HepG2 (cell line): ENCODE measurements around the gene SLC17A6. TPM values are rescaled to one million over a fixed set of nuclear protein-coding genes. Genes with fewer than 3 reads are reported as not detected.

ENCODE experiments used
- ATAC-seq: fragments of 200-7000 bp; cut with Tn5 transposase; 3 replicates; pipeline ENCODE4 v1.9.1; 2020; ENCODE audit warnings: mild to moderate bottlenecking, moderate library complexity
- BruUV-seq: library from RNA; stranded (reverse); fragments of 400-500 nt; replicated peaks from 2 replicates; lab custom pipeline; 2021; lab: Mats Ljungman, UMichigan
- CTCF ChIA-PET: fragments of 300-600 bp; formaldehyde crosslinking; extraction: SDS; loops from one replicate; lab custom pipeline; 2021; ENCODE audit warnings: low total read pairs, inconsistent platforms, low intra/inter-chr PET ratio; lab: Yijun Ruan, JAX
- POLR2A ChIA-PET: fragments of 350-600 bp; sonication (Branson Sonifier 250); formaldehyde crosslinking; loops from one replicate; lab custom pipeline; 2020; ENCODE audit warnings: antibody characterized with exemption, inconsistent platforms; lab: Yijun Ruan, JAX
- DNase-seq: peaks from one replicate; pipeline ENCODE4 v3.0.0-alpha.2; 2015; ENCODE audit warnings: low spot score
- FAIRE-seq: peaks from 3 replicates; lab custom pipeline; 2011; peaks lifted over from hg19 to GRCh38; lab: Jason Lieb, UNC
- H2AFZ ChIP-seq: one replicate; pipeline ENCODE4 v1.6.1; 2011; ENCODE audit warnings: low read length, inconsistent platforms
- H3K27ac ChIP-seq: fragments of 300-600 bp; 3 replicates; pipeline ENCODE4 v1.8.0; 2011; ENCODE audit warnings: mixed run types, mild to moderate bottlenecking, mixed read lengths, low read length, inconsistent platforms; ENCODE audit not compliant: insufficient read depth; ENCODE audit errors: extremely low read length
- H3K27me3 ChIP-seq, 2 experiments: fragments of 200-600 bp in 1 of 2; 2 replicates in 1 of 2; 3 replicates in 1 of 2; pipeline versions ENCODE4 v1.6.0 to v1.8.0; 2011; ENCODE audit warnings: low read length in 2 of 2, mild to moderate bottlenecking in 2 of 2, moderate library complexity in 2 of 2, inconsistent platforms in 1 of 2; ENCODE audit not compliant: insufficient read depth in 2 of 2, control insufficient read depth in 1 of 2
- H3K36me3 ChIP-seq, 2 experiments: fragments of 200-600 bp in 1 of 2; replicated peaks in 1 of 2; 2 replicates in 1 of 2; 3 replicates in 1 of 2; pipeline versions ENCODE4 v1.5.1 to v1.8.0; 2011; ENCODE audit warnings: low read length in 2 of 2, inconsistent platforms in 1 of 2; ENCODE audit not compliant: insufficient read depth in 2 of 2, control insufficient read depth in 1 of 2
- H3K4me1 ChIP-seq: 2 replicates; pipeline ENCODE4 v1.5.1; 2012; ENCODE audit warnings: low read length, inconsistent platforms; ENCODE audit not compliant: insufficient read depth
- H3K4me2 ChIP-seq: 2 replicates; pipeline ENCODE4 v1.6.0; 2011; ENCODE audit warnings: low read depth, low read length, inconsistent platforms
- H3K4me3 ChIP-seq, 3 experiments: fragments of 200-600 bp in 1 of 3; sonication (generic), shearing (Covaris generic) in 1 of 3; replicated peaks in 1 of 3; 2 replicates each; pipeline ENCODE4 v1.5.1; 2011 to 2016; ENCODE audit warnings: low read length in 3 of 3, inconsistent platforms in 2 of 3, low read depth in 2 of 3, mild to moderate bottlenecking in 2 of 3, control low read depth in 1 of 3, mixed read lengths in 1 of 3; ENCODE audit not compliant: insufficient read depth in 1 of 3
- H3K79me2 ChIP-seq: one replicate; pipeline ENCODE4 v1.6.1; 2011; ENCODE audit warnings: low read length, inconsistent platforms; ENCODE audit not compliant: insufficient read depth
- H3K9ac ChIP-seq: 2 replicates; pipeline ENCODE4 v1.6.0; 2011; ENCODE audit warnings: mild to moderate bottlenecking, low read depth, low read length, inconsistent platforms; ENCODE audit not compliant: insufficient read depth
- H3K9me3 ChIP-seq: 2 replicates; pipeline ENCODE4 v1.5.1; 2012; ENCODE audit warnings: mild to moderate bottlenecking, low read length
- H4K20me1 ChIP-seq: 2 replicates; pipeline ENCODE4 v1.6.0; 2011; ENCODE audit warnings: inconsistent platforms, mild to moderate bottlenecking, low read length, moderate library complexity; ENCODE audit not compliant: insufficient read depth
- CCDC6 ChIP-seq: sonication (generic); formaldehyde crosslinking; IDR thresholded peaks from 2 replicates; pipeline ENCODE4 v1.8.1; 2022; ENCODE audit warnings: mild to moderate bottlenecking, missing genetic modification reagents, moderate library complexity
- IRF1 ChIP-seq: sonication (generic); formaldehyde crosslinking; IDR thresholded peaks from 2 replicates; pipeline ENCODE4 v1.4.0; 2020; ENCODE audit warnings: low read depth, mild to moderate bottlenecking, missing genetic modification reagents
- KLF11 ChIP-seq: IDR thresholded peaks from 2 replicates; pipeline ENCODE4 v1.6.1; 2016; ENCODE audit warnings: missing compliant biosample characterization
- NONO ChIP-seq, 2 experiments: fragments of 450-650 bp in 1 of 2; sonication (generic) in 1 of 2; formaldehyde crosslinking in 1 of 2; IDR thresholded peaks in 1 of 2; conservative IDR thresholded peaks in 1 of 2; 2 replicates each; pipeline versions ENCODE4 v1.6.1 to v1.8.0; 2017 to 2022; ENCODE audit warnings: mild to moderate bottlenecking in 1 of 2, missing genetic modification reagents in 1 of 2, moderate library complexity in 1 of 2
- RXRB ChIP-seq: IDR thresholded peaks from 2 replicates; pipeline ENCODE4 v1.6.1; 2016; ENCODE audit warnings: borderline replicate concordance, missing genetic modification reagents, missing compliant biosample characterization
- TFAP4 ChIP-seq: sonication (generic); IDR thresholded peaks from 2 replicates; pipeline ENCODE4 v1.6.1; 2016; ENCODE audit warnings: low read depth, borderline replicate concordance
- TRAFD1 ChIP-seq: sonication (generic); formaldehyde crosslinking; IDR thresholded peaks from 2 replicates; pipeline ENCODE4 v1.5.1; 2020; ENCODE audit warnings: missing genetic modification reagents, mild to moderate bottlenecking, borderline replicate concordance
- ZBTB46 ChIP-seq: sonication (generic); formaldehyde crosslinking; IDR thresholded peaks from 2 replicates; pipeline ENCODE4 v1.4.0; 2020; ENCODE audit warnings: mild to moderate bottlenecking, missing genetic modification reagents, borderline replicate concordance
- ZFX ChIP-seq: sonication (generic); formaldehyde crosslinking; IDR thresholded peaks from 2 replicates; pipeline ENCODE4 v1.4.0; 2020; ENCODE audit warnings: mild to moderate bottlenecking, low read depth, missing genetic modification reagents, moderate library complexity
- ZNF12 ChIP-seq: sonication (generic); formaldehyde crosslinking; IDR thresholded peaks from 2 replicates; pipeline ENCODE4 v1.5.0; 2020; ENCODE audit warnings: missing genetic modification reagents
- ZNF180 ChIP-seq: sonication (generic); formaldehyde crosslinking; IDR thresholded peaks from 2 replicates; pipeline ENCODE4 v1.4.0; 2020; ENCODE audit warnings: low read depth, missing genetic modification reagents, borderline replicate concordance
- ZNF430 ChIP-seq: sonication (generic); formaldehyde crosslinking; IDR thresholded peaks from 2 replicates; pipeline ENCODE4 v1.9.0; 2021; ENCODE audit warnings: mild to moderate bottlenecking, missing genetic modification reagents
- ZNF569 ChIP-seq: sonication (generic); formaldehyde crosslinking; IDR thresholded peaks from 2 replicates; pipeline ENCODE4 v1.5.0; 2020; ENCODE audit warnings: mild to moderate bottlenecking, missing genetic modification reagents, moderate library complexity, borderline replicate concordance
- ZNF570 ChIP-seq: sonication (generic); formaldehyde crosslinking; IDR thresholded peaks from 2 replicates; pipeline ENCODE4 v1.4.0; 2020; ENCODE audit warnings: mild to moderate bottlenecking, missing genetic modification reagents, borderline replicate concordance
- ZNF713 ChIP-seq: sonication (generic); formaldehyde crosslinking; IDR thresholded peaks from 2 replicates; pipeline ENCODE4 v1.4.0; 2020; ENCODE audit warnings: mild to moderate bottlenecking, missing genetic modification reagents
- WGBS: methylation state at CpG from one replicate; pipeline ENCODE4 v1.1.6; 2017; ENCODE audit warnings: low lambda C conversion rate; 5-methylcytosine and 5-hydroxymethylcytosine counted together
- in situ Hi-C: cut with HindIII; loops from 2 replicates; pipeline ENCODE4 v1.10.0; 2017; ENCODE audit warnings: low pct_unique_long_range_greater_than_20kb; ENCODE audit not compliant: extremely low pct_ligation_motif_present
- intact Hi-C: fragments of 100-400 bp; cut with micrococcal nuclease; formaldehyde crosslinking; loops from one replicate; pipeline ENCODE4 v1.10.0; 2022; ENCODE audit not compliant: unreplicated experiment
- polyA plus RNA-seq, 8 experiments: library from polyadenylated mRNA; depleted of rRNA in 3 of 8; stranded (reverse) in 7 of 8; unstranded in 1 of 8; fragments of >200 nt; fragmentation: Illumina TruSeq in 4 of 8; extraction: Trizol in 4 of 8; gene quantifications; 2 replicates each; pipeline versions ENCODE4 v1.2.1 to v1.2.3, GENCODE V29; 2011 to 2016; ENCODE audit warnings: low read depth in 4 of 8, missing spikeins in 1 of 8, mixed read lengths in 1 of 8; ENCODE audit not compliant: insufficient read depth in 1 of 8
- total RNA-seq, 5 experiments: library from RNA; depleted of rRNA; stranded (reverse); fragments of >200 nt; fragmentation: Illumina TruSeq; extraction: Trizol; gene quantifications; 2 replicates each; pipeline ENCODE4 v1.2.3, GENCODE V29; 2016; ENCODE audit warnings: low read depth in 1 of 5
- TF ChIP-seq, protein P1 (sequence below): sonication (generic); formaldehyde crosslinking; IDR thresholded peaks from 2 replicates; pipeline ENCODE4 v1.4.0; 2020; ENCODE audit warnings: mild to moderate bottlenecking, low read depth, missing genetic modification reagents

The SLC17A6 gene
- total and polyA plus RNA-seq, 2 of the 13 experiments (the other 11 are each of a cell fraction or from before 2014, with no cell fraction given): not detected

- TF ChIP-seq ZNF180 (CRISPR knock-in tag) (no peak), ZNF569 (CRISPR knock-in tag) (no peak)
- TF ChIP-seq, protein P1, sequence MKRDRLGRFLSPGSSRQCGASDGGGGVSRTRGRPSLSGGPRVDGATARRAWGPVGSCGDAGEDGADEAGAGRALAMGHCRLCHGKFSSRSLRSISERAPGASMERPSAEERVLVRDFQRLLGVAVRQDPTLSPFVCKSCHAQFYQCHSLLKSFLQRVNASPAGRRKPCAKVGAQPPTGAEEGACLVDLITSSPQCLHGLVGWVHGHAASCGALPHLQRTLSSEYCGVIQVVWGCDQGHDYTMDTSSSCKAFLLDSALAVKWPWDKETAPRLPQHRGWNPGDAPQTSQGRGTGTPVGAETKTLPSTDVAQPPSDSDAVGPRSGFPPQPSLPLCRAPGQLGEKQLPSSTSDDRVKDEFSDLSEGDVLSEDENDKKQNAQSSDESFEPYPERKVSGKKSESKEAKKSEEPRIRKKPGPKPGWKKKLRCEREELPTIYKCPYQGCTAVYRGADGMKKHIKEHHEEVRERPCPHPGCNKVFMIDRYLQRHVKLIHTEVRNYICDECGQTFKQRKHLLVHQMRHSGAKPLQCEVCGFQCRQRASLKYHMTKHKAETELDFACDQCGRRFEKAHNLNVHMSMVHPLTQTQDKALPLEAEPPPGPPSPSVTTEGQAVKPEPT (CRISPR knock-in tag): no peak
- TF ChIP-seq, all 625 proteins: peak for 0
Observed at GRCh38 chr11:22349491-22349890, 11.3 kb downstream of the SLC17A6 start (continued).

- 0% methylated on average over 2 of the region's 2 CpGs for WGBS
- FAIRE-seq (no peak), ATAC-seq (no peak), DNase-seq (no peak)
- peaks cover 5% of the 10 kb centered on the region; the same call in 1 of the 2 replicates for H3K4me1 ChIP-seq
- in situ Hi-C loops: no loop called here
- H3K36me3 ChIP-seq: no peaks in the 10 kb centered on the region
- CTCF ChIA-PET: no interaction called here
- no peak overlapping the region for H2AFZ ChIP-seq
- H4K20me1 ChIP-seq: no peaks in the 10 kb centered on the region
- H3K4me2 ChIP-seq: no peak overlapping the region
- BruUV-seq: no TSS peak
- no peak overlapping the region for H3K9ac ChIP-seq
- no peak overlapping the region for H3K27ac ChIP-seq
- no peaks in the 10 kb centered on the region for H3K27me3 ChIP-seq
- intact Hi-C loops: no loop called here
- POLR2A ChIA-PET: no interaction called here
- H3K79me2 ChIP-seq: no peaks in the 10 kb centered on the region
- no peak overlapping the region for H3K4me3 ChIP-seq
- H3K9me3 ChIP-seq: no peaks in the 10 kb centered on the region
- TF ChIP-seq ZBTB46 (CRISPR knock-in tag): no peak
- TF ChIP-seq ZNF12: no peak
- TF ChIP-seq IRF1 (CRISPR knock-in tag): no peak
- TF ChIP-seq ZNF713 (CRISPR knock-in tag): no peak
- no peak for TF ChIP-seq CCDC6 (CRISPR knock-in tag)
- no peak for TF ChIP-seq ZNF430 (CRISPR knock-in tag)
- no peak for TF ChIP-seq ZNF570
- no peak for TF ChIP-seq RXRB
- TF ChIP-seq ZFX (CRISPR knock-in tag): no peak
- no peak for TF ChIP-seq TFAP4
- TF ChIP-seq NONO (IDR thresholded peaks at IDR 0.05): no peak
- no peak for TF ChIP-seq NONO (CRISPR knock-in tag; conservative IDR thresholded peaks at IDR 0.05)
- TF ChIP-seq KLF11 (CRISPR knock-in tag): no peak
- TF ChIP-seq TRAFD1 (CRISPR knock-in tag): no peak
Observed at GRCh38 chr11:22359295-22359694, 21.1 kb downstream of the SLC17A6 start.
